ENCODE measurements around the gene ACAP2.

- TF ChIP-seq CTCF (IDR thresholded peaks at IDR 0.05; ENCODE audit: low read depth, low read length, missing input control) (no peak), NR2F2 (IDR thresholded peaks at IDR 0.05) (no peak), TAF1 (conservative IDR thresholded peaks at IDR 0.05) (no peak)
Observed at GRCh38 chr3:195337747-195338146, 105.1 kb downstream of the ACAP2 start.

All from liver (tissue), 3 donors.